K562 (cell line): ENCODE measurements around the gene PLXND1. TPM values are rescaled to one million over a fixed set of nuclear protein-coding genes. Genes with fewer than 3 reads are reported as not detected.
A peak's percentile ranks its signal among the peaks of the same experiment; 100 is the strongest.

Experiments
- ATAC-seq: fragments of 200-7000 bp; cut with Tn5 transposase; 3 replicates; pipeline ENCODE4 v1.9.1; 2020; ENCODE audit warnings: moderate library complexity
- BruUV-seq: library from RNA; stranded (reverse); fragments of 400-500 nt; replicated peaks from 2 replicates; lab custom pipeline; 2021; lab: Mats Ljungman, UMichigan
- CTCF ChIA-PET: fragments of 300-600 bp; formaldehyde crosslinking; extraction: SDS; loops from one replicate; lab custom pipeline; 2021; ENCODE audit warnings: low intra/inter-chr PET ratio; lab: Yijun Ruan, JAX
- POLR2A ChIA-PET: fragments of 300-600, 350-650 bp; sonication (Branson Sonifier 250); formaldehyde crosslinking; extraction: SDS; loops from one replicate; lab custom pipeline; 2021; ENCODE audit warnings: antibody characterized with exemption, inconsistent platforms; lab: Yijun Ruan, JAX
- DNase-seq, 4 experiments: peaks; one replicate each; pipeline versions ENCODE4 v3.0.0 to v3.0.0-alpha.2; 2011 to 2018; ENCODE audit warnings: low spot score in 3 of 4, mixed read lengths in 3 of 4; ENCODE audit errors: extremely low read depth in 1 of 4
- FAIRE-seq: peaks from 2 replicates; lab custom pipeline; 2011; peaks lifted over from hg19 to GRCh38; lab: Jason Lieb, UNC
- H2AFZ ChIP-seq: 2 replicates; pipeline ENCODE4 v1.6.0; 2011; ENCODE audit warnings: low read depth, low read length, control low read depth, inconsistent platforms
- H3K27ac ChIP-seq: fragments of 200-600 bp; 3 replicates; pipeline ENCODE4 v1.8.0; 2011; ENCODE audit warnings: low read depth, mild to moderate bottlenecking, control low read depth, inconsistent platforms, low read length, moderate library complexity, mixed read lengths; ENCODE audit errors: extremely low read depth
- H3K27me3 ChIP-seq, 2 experiments: fragments of 300-600 bp in 1 of 2; 2 replicates in 1 of 2; 3 replicates in 1 of 2; pipeline versions ENCODE4 v1.6.0 to v1.8.0; 2011; ENCODE audit warnings: inconsistent platforms in 2 of 2, low read length in 2 of 2, mild to moderate bottlenecking in 1 of 2, mixed read lengths in 1 of 2, moderate library complexity in 1 of 2; ENCODE audit not compliant: control insufficient read depth in 2 of 2, insufficient read depth in 2 of 2
- H3K36me3 ChIP-seq: fragments of 300-600 bp; 3 replicates; pipeline ENCODE4 v1.8.0; 2011; ENCODE audit warnings: mild to moderate bottlenecking, low read length, inconsistent platforms; ENCODE audit not compliant: control insufficient read depth, insufficient read depth
- H3K4me1 ChIP-seq, 2 experiments: fragments of 200-600 bp in 1 of 2; replicated peaks in 1 of 2; 2 replicates in 1 of 2; 3 replicates in 1 of 2; pipeline versions ENCODE4 v1.5.1 to v1.8.0; 2011; ENCODE audit warnings: inconsistent platforms in 2 of 2, low read length in 2 of 2, mild to moderate bottlenecking in 1 of 2, mixed read lengths in 1 of 2, moderate library complexity in 1 of 2; ENCODE audit not compliant: control insufficient read depth in 2 of 2, insufficient read depth in 2 of 2
- H3K4me2 ChIP-seq: 2 replicates; pipeline ENCODE4 v1.6.1; 2011; ENCODE audit warnings: low read length, control low read depth, inconsistent platforms, mixed read lengths; ENCODE audit not compliant: insufficient read depth
- H3K4me3 ChIP-seq: fragments of 200-600 bp; sonication (generic), shearing (Covaris generic); 2 replicates; pipeline ENCODE4 v1.5.1; 2016; ENCODE audit warnings: control low read depth, inconsistent platforms
- H3K79me2 ChIP-seq: fragments of 200-600 bp; 3 replicates; pipeline ENCODE4 v1.8.0; 2011; ENCODE audit warnings: low read length, inconsistent platforms; ENCODE audit not compliant: control insufficient read depth, insufficient read depth
- H3K9ac ChIP-seq, 2 experiments: 2 replicates each; pipeline versions ENCODE4 v1.6.0 to v1.6.1; 2011; ENCODE audit warnings: low read depth in 2 of 2, low read length in 2 of 2, control low read depth in 1 of 2, inconsistent platforms in 1 of 2, mild to moderate bottlenecking in 1 of 2, mixed read lengths in 1 of 2; ENCODE audit not compliant: insufficient read depth in 1 of 2
- H3K9me1 ChIP-seq: one replicate; pipeline ENCODE4 v1.6.0; 2011; ENCODE audit warnings: inconsistent platforms, mild to moderate bottlenecking, low read length, moderate library complexity; ENCODE audit not compliant: control insufficient read depth, insufficient read depth
- H3K9me3 ChIP-seq: replicated peaks from 2 replicates; pipeline ENCODE4 v1.5.1; 2011; ENCODE audit warnings: low read depth, low read length, inconsistent platforms; ENCODE audit not compliant: control insufficient read depth, insufficient read depth
- H4K20me1 ChIP-seq: replicated peaks from 2 replicates; pipeline ENCODE4 v1.6.1; 2011; ENCODE audit warnings: low read length, inconsistent platforms, mixed read lengths; ENCODE audit not compliant: control insufficient read depth, insufficient read depth
- ATF7 ChIP-seq: fragments of 450-650 bp; IDR thresholded peaks from 2 replicates; pipeline ENCODE4 v1.7.1; 2014; ENCODE audit warnings: mild to moderate bottlenecking, moderate library complexity
- CHD7 ChIP-seq: fragments of 200-600 bp; sonication (generic); IDR thresholded peaks from one replicate; pipeline ENCODE4 v1.6.1; 2012; ENCODE audit warnings: mild to moderate bottlenecking, low read depth, low read length, inconsistent platforms
- JUND ChIP-seq, 2 experiments: IDR thresholded peaks; 2 replicates in 1 of 2; 3 replicates in 1 of 2; pipeline ENCODE4 v1.6.1; 2011; ENCODE audit warnings: borderline replicate concordance in 2 of 2, low read depth in 2 of 2, low read length in 2 of 2, improper control_type of control experiment in 1 of 2, missing biosample characterization in 1 of 2, missing genetic modification characterization in 1 of 2, missing genetic modification reagents in 1 of 2
- MLX ChIP-seq, 2 experiments: fragments of 450-650 bp in 1 of 2; sonication (generic) in 1 of 2; formaldehyde crosslinking; conservative IDR thresholded peaks; 2 replicates each; pipeline versions ENCODE4 v1.4.0 to v1.8.1; 2020 to 2022; ENCODE audit warnings: mild to moderate bottlenecking in 1 of 2, missing genetic modification reagents in 1 of 2
- PTBP1 ChIP-seq: fragments of 200-400 bp; formaldehyde crosslinking; IDR thresholded peaks from 2 replicates; pipeline ENCODE4 v1.6.1; 2017; ENCODE audit warnings: low read depth, low read length
- RBM17 ChIP-seq: fragments of 200-400 bp; formaldehyde crosslinking; IDR thresholded peaks from 2 replicates; pipeline ENCODE4 v1.6.1; 2017; ENCODE audit warnings: low read depth, mild to moderate bottlenecking, low read length, borderline replicate concordance
- WGBS: fragments of 100-300 bp; shearing (Covaris generic); methylation state at CpG from one replicate; pipeline ENCODE4 v1.1.6; 2016; ENCODE audit warnings: low coverage, mixed read lengths; ENCODE audit not compliant: insufficient coverage; ENCODE audit errors: missing lambda C conversion rate; 5-methylcytosine and 5-hydroxymethylcytosine counted together
- in situ Hi-C: fragments of 300-500 bp; cut with MboI; formaldehyde crosslinking; loops from 4 replicates; pipeline ENCODE4 v1.15.0; 2018; ENCODE audit warnings: inconsistent platforms, mixed read lengths
- intact Hi-C: fragments of 100-400 bp; cut with micrococcal nuclease; formaldehyde crosslinking; loops from 2 replicates; pipeline ENCODE4 v1.14.2; 2022
- polyA plus RNA-seq, 8 experiments: library from polyadenylated mRNA; depleted of rRNA in 4 of 8; stranded (reverse) in 5 of 8; unstranded in 3 of 8; fragments of >200 nt; fragmentation: Nextera tagmentation in 2 of 8; fragmentation: Illumina TruSeq in 1 of 8; extraction: Ambion mirVana in 2 of 8; extraction: Trizol in 1 of 8; gene quantifications; 2 replicates each; pipeline versions ENCODE4 v1.2.1 to v1.2.3, GENCODE V29; 2011 to 2014; ENCODE audit warnings: inconsistent platforms in 1 of 8, missing spikeins in 1 of 8
- total RNA-seq, 7 experiments: library from RNA; depleted of rRNA in 6 of 7; stranded (reverse); fragments of >200 nt in 6 of 7; fragmentation: Illumina TruSeq in 2 of 7; extraction: Trizol in 2 of 7; gene quantifications; 2 replicates each; pipeline versions ENCODE4 v1.2.1 to v1.2.3, GENCODE V29; 2011 to 2021; ENCODE audit warnings: low replicate concordance in 1 of 7
- TF ChIP-seq, protein P1 (sequence below), 2 experiments: fragments of 450-650 bp in 1 of 2; sonication (generic) in 1 of 2; formaldehyde crosslinking in 1 of 2; IDR thresholded peaks in 1 of 2; conservative IDR thresholded peaks in 1 of 2; 2 replicates each; pipeline versions ENCODE4 v1.6.1 to v1.8.1; 2016 to 2023; ENCODE audit warnings: mild to moderate bottlenecking in 2 of 2, moderate library complexity in 2 of 2, inconsistent platforms in 1 of 2, missing genetic modification reagents in 1 of 2

Gene PLXND1
- total and polyA plus RNA-seq, 9 of the 15 experiments (the other 6 are each of a cell fraction or from before 2014, with no cell fraction given), result 0.34 to 28.8 (median 14.0) TPM

- POLR2A ChIA-PET, result interaction anchor here (0.6 kb wide), 1 partner anchor 98 kb away, joined by 3 read pairs; no protein-coding TSS in a partner anchor
- FAIRE-seq, result no peak
- CTCF ChIA-PET, result no interaction called here
- no peak for TF ChIP-seq RBM17
- TF ChIP-seq CHD7, result no peak
- TF ChIP-seq, protein P1, sequence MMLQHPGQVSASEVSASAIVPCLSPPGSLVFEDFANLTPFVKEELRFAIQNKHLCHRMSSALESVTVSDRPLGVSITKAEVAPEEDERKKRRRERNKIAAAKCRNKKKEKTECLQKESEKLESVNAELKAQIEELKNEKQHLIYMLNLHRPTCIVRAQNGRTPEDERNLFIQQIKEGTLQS (IDR thresholded peaks at IDR 0.05), result peak; percentile 80
- TF ChIP-seq, protein P1 (CRISPR knock-in tag; conservative IDR thresholded peaks at IDR 0.05), result no peak
- peak; percentile 67; the same call in 1 of the 2 replicates for TF ChIP-seq ATF7
- no peak; the same call in 1 of the 2 replicates for TF ChIP-seq JUND (IDR thresholded peaks at IDR 0.05; ENCODE audit: borderline replicate concordance, low read depth, low read length)
- TF ChIP-seq JUND (tag; IDR thresholded peaks at IDR 0.05; ENCODE audit: borderline replicate concordance, low read depth, low read length), result peak; percentile 31; the same call in 1 of the 3 replicates
- TF ChIP-seq MLX (CRISPR knock-in tag; conservative IDR thresholded peaks at IDR 0.05), result no peak
- no peak for TF ChIP-seq PTBP1
Observed at GRCh38 chr3:129616713-129617112, 10.2 kb upstream of the PLXND1 start.

More at GRCh38 chr3:129616713-129617112, 10.2 kb upstream of the PLXND1 start:
- H3K27me3 ChIP-seq, result no peaks in the 10 kb centered on the region
- no peaks in the 10 kb centered on the region for H3K9me1 ChIP-seq
- H4K20me1 ChIP-seq, result no peaks in the 10 kb centered on the region
- no peaks in the 10 kb centered on the region for H3K36me3 ChIP-seq
- no peaks in the 10 kb centered on the region for H3K9me3 ChIP-seq
- DNase-seq (no peak), ATAC-seq (no peak)
- BruUV-seq, result no TSS peak
- WGBS, result 25% methylated on average over 4 of the region's 5 CpGs
- H3K79me2 ChIP-seq, result no peaks in the 10 kb centered on the region
- no peak overlapping the region for H3K27ac ChIP-seq
- in situ Hi-C loops, result no loop called here
- peak overlapping the region in 1 of 2 experiments; percentile 71; a peak in 1 of 4 replicates for H3K9ac ChIP-seq
- H3K4me2 ChIP-seq, result no peak overlapping the region
- intact Hi-C loops, result no loop called here
- no peak overlapping the region for H2AFZ ChIP-seq
- H3K4me3 ChIP-seq, result no peak overlapping the region
- peaks cover 10 to 51% of the 10 kb centered on the region in 2 experiments; a peak in 4 of 5 replicates for H3K4me1 ChIP-seq
